HG02623 (cell line): ENCODE data around the gene AUTS2.

Experiments used
- ATAC-seq: cut with Tn5 transposase; IDR thresholded peaks from one replicate; pipeline ENCODE4 v1.9.1; 2021; ENCODE audit warnings: moderate library complexity; ENCODE audit not compliant: unreplicated experiment

The AUTS2 gene

GRCh38 chr7:70620333-70621055, 1022.2 kb downstream of the AUTS2 start:
- ATAC-seq = no peak

GRCh38 chr7:70621954-70622600, 1023.8 kb downstream of the AUTS2 start:
- no peak for ATAC-seq

GRCh38 chr7:70622936-70623335, 1024.7 kb downstream of the AUTS2 start:
- no peak for ATAC-seq

- ATAC-seq = no peak
Observed at GRCh38 chr7:70624500-70625103, 1026.3 kb downstream of the AUTS2 start.

GRCh38 chr7:70627461-70627860, 1029.2 kb downstream of the AUTS2 start:
- ATAC-seq = no peak

GRCh38 chr7:70630440-70630817, 1032.2 kb downstream of the AUTS2 start:
- no peak for ATAC-seq

GRCh38 chr7:70630818-70631457, 1032.7 kb downstream of the AUTS2 start:
- no peak for ATAC-seq

- no peak for ATAC-seq
Observed at GRCh38 chr7:70631718-70632117, 1033.4 kb downstream of the AUTS2 start.

GRCh38 chr7:70632400-70632799, 1034.1 kb downstream of the AUTS2 start:
- ATAC-seq = no peak

- no peak for ATAC-seq
Observed at GRCh38 chr7:70634071-70634470, 1035.8 kb downstream of the AUTS2 start.

GRCh38 chr7:70634610-70635068, 1036.4 kb downstream of the AUTS2 start:
- no peak for ATAC-seq

GRCh38 chr7:70635633-70636032, 1037.4 kb downstream of the AUTS2 start:
- no peak for ATAC-seq

GRCh38 chr7:70636169-70636568, 1037.9 kb downstream of the AUTS2 start:
- ATAC-seq = no peak

GRCh38 chr7:70637726-70638125, 1039.5 kb downstream of the AUTS2 start:
- ATAC-seq = no peak

GRCh38 chr7:70638158-70639107, 1040.2 kb downstream of the AUTS2 start:
- ATAC-seq = no peak

GRCh38 chr7:70640266-70640833, 1042.1 kb downstream of the AUTS2 start:
- no peak for ATAC-seq

GRCh38 chr7:70641882-70642281, 1043.6 kb downstream of the AUTS2 start:
- ATAC-seq = no peak

- no peak for ATAC-seq
Observed at GRCh38 chr7:70645279-70645678, 1047.0 kb downstream of the AUTS2 start.

- ATAC-seq = no peak
Observed at GRCh38 chr7:70645876-70646351, 1047.6 kb downstream of the AUTS2 start.
